GM12891 (cell line): ENCODE data around the gene NEK11.

ENCODE experiments used
- POLR2A ChIP-seq: IDR thresholded peaks from 2 replicates; pipeline ENCODE4 v1.6.1; 2011; ENCODE audit warnings: low read depth, low read length, control low read depth
- POLR2AphosphoS5 ChIP-seq: IDR thresholded peaks from 2 replicates; pipeline ENCODE4 v1.6.1; 2011; ENCODE audit warnings: low read depth, low read length, control low read depth

- no peak for TF ChIP-seq POLR2A
- no peak for TF ChIP-seq POLR2AphosphoS5
Observed at GRCh38 chr3:131169331-131169730, 142.7 kb downstream of the NEK11 start.
